ENCODE data around the gene TREM2. TPM values are rescaled to one million over a fixed set of nuclear protein-coding genes. Genes with fewer than 3 reads are reported as not detected.

Gene TREM2
- total and polyA plus RNA-seq, 10 of the 15 experiments (the other 5 are each of a cell fraction or from before 2014, with no cell fraction given): not detected

DNA sequence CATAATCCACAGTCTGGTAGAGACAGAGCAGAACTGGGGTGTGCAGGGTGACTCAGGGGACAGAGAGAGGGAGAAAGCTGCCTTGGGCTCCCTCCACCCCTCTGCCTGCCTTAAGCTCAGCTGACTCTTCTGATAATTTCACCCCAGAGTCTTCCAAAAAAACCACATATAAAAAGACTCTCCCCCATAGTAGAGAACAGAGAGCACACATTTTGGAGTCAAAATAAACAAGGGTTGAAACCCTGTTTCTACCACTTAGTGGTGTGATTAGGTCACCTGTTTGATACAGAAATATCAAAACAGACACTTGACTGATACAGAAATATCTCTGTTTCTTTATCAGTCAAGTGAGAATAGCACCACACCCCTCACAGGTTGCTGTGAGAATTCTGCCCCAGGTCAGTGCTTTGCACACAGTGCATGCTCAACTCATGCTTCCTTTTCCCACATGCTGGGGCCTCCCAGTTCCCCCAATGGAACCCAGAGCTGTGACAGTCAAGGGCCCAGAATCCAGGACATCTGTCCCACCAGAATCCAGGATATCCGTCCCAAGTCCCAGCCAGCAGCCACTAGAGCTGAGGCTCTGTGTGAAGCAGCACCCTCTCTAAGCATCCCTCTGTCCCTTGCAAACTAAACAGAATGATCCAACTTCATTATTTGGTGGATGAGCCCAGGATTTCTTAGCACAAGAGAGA lies 36.8 kb upstream of the TREM2 start (continued):
- TF ChIP-seq KAT2A (conservative IDR thresholded peaks at IDR 0.05; ENCODE audit: control insufficient read depth, low read depth, low read length): no peak
- TF ChIP-seq ZBTB4 (CRISPR knock-in tag; IDR thresholded peaks at IDR 0.05): no peak
- no peak for TF ChIP-seq PAX8 (IDR thresholded peaks at IDR 0.05)
- TF ChIP-seq STAT1 (conservative IDR thresholded peaks at IDR 0.05): no peak
- no peak for TF ChIP-seq BMI1 (IDR thresholded peaks at IDR 0.05; ENCODE audit: borderline replicate concordance)
- TF ChIP-seq SMC3 (IDR thresholded peaks at IDR 0.05; ENCODE audit: borderline replicate concordance, low read length): no peak
- peak; percentile 31; the same call in 1 of the 2 replicates for TF ChIP-seq RUNX3 (IDR thresholded peaks at IDR 0.05; ENCODE audit: low read length)
- TF ChIP-seq RCOR1 (conservative IDR thresholded peaks at IDR 0.05; ENCODE audit: low read depth, low read length): 0 out of 2 replicates have a peak, but pooled peaks have one; percentile 3
- TF ChIP-seq LARP7 (IDR thresholded peaks at IDR 0.05): no peak
- no peak for TF ChIP-seq ZNF592 (IDR thresholded peaks at IDR 0.05)
- no peak for TF ChIP-seq RBBP5 (conservative IDR thresholded peaks at IDR 0.05)
- no peak for TF ChIP-seq TCF12 (IDR thresholded peaks at IDR 0.05; ENCODE audit: low read depth, low read length)
- TF ChIP-seq TCF3 (IDR thresholded peaks at IDR 0.05; ENCODE audit: borderline replicate concordance, insufficient read depth, low read depth, low read length): no peak
- no peak for TF ChIP-seq IRF3 (IDR thresholded peaks at IDR 0.05)
- 0 out of 2 replicates have a peak, but pooled peaks have one; percentile 15 for TF ChIP-seq POLR2AphosphoS2 (IDR thresholded peaks at IDR 0.05; ENCODE audit: low read depth, low read length)
- TF ChIP-seq ZSCAN29 (IDR thresholded peaks at IDR 0.05): no peak
- TF ChIP-seq, protein P1, sequence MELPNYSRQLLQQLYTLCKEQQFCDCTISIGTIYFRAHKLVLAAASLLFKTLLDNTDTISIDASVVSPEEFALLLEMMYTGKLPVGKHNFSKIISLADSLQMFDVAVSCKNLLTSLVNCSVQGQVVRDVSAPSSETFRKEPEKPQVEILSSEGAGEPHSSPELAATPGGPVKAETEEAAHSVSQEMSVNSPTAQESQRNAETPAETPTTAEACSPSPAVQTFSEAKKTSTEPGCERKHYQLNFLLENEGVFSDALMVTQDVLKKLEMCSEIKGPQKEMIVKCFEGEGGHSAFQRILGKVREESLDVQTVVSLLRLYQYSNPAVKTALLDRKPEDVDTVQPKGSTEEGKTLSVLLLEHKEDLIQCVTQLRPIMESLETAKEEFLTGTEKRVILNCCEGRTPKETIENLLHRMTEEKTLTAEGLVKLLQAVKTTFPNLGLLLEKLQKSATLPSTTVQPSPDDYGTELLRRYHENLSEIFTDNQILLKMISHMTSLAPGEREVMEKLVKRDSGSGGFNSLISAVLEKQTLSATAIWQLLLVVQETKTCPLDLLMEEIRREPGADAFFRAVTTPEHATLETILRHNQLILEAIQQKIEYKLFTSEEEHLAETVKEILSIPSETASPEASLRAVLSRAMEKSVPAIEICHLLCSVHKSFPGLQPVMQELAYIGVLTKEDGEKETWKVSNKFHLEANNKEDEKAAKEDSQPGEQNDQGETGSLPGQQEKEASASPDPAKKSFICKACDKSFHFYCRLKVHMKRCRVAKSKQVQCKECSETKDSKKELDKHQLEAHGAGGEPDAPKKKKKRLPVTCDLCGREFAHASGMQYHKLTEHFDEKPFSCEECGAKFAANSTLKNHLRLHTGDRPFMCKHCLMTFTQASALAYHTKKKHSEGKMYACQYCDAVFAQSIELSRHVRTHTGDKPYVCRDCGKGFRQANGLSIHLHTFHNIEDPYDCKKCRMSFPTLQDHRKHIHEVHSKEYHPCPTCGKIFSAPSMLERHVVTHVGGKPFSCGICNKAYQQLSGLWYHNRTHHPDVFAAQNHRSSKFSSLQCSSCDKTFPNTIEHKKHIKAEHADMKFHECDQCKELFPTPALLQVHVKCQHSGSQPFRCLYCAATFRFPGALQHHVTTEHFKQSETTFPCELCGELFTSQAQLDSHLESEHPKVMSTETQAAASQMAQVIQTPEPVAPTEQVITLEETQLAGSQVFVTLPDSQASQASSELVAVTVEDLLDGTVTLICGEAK (IDR thresholded peaks at IDR 0.05; ENCODE audit: borderline replicate concordance): no peak
